Epithelial cell of umbilical artery (primary cell): ENCODE results near the gene LIG4. TPM values are rescaled to one million over a fixed set of nuclear protein-coding genes. Genes with fewer than 3 reads are reported as not detected.

Experiments used
- total RNA-seq: library from RNA; depleted of rRNA; stranded (reverse); fragments of >200 nt; gene quantifications from 2 replicates; pipeline ENCODE4 v1.2.3, GENCODE V29; 2014

Gene LIG4
- total RNA-seq = 14.9 and 16.7 TPM in 2 replicates

GRCh38 chr13:108215436-108215835, at the start of gene LIG4:
Gene LIG4 (minus strand): TSS chr13:108215536. CDS start chr13:108211268, 4,268 bp downstream.

GRCh38 chr13:108218044-108218974, 3.0 kb upstream of the LIG4 start, which contains the start of gene ABHD13:
Gene ABHD13 (plus strand): TSS chr13:108218392. CDS start chr13:108229219, 10,827 bp downstream.

Other genes with a start within 250 kb of the LIG4 start
- gene ABHD13, start 2.9 kb upstream of the LIG4 start, total RNA-seq = 9.4 and 11.9 TPM in 2 replicates
- gene TNFSF13B, start 54.2 kb upstream of the LIG4 start, total RNA-seq = 0.32 and 0.61 TPM in 2 replicates